HG02852 (cell line): Measurements from ENCODE around the gene SFRP5.
A peak's percentile ranks its signal among the peaks of the same experiment; 100 is the strongest.

Experiments
- ATAC-seq: cut with Tn5 transposase; IDR thresholded peaks from one replicate; pipeline ENCODE4 v1.9.1; 2021; ENCODE audit warnings: mild to moderate bottlenecking, moderate library complexity; ENCODE audit not compliant: unreplicated experiment

Gene SFRP5, protein sequence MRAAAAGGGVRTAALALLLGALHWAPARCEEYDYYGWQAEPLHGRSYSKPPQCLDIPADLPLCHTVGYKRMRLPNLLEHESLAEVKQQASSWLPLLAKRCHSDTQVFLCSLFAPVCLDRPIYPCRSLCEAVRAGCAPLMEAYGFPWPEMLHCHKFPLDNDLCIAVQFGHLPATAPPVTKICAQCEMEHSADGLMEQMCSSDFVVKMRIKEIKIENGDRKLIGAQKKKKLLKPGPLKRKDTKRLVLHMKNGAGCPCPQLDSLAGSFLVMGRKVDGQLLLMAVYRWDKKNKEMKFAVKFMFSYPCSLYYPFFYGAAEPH

GRCh38 chr10:97771913-97772823 lies at the start of gene SFRP5:
TSS of gene SFRP5 (minus strand) at chr10:97771999. CDS start at chr10:97771833, 166 bp downstream.
- ATAC-seq = no peak

DNA sequence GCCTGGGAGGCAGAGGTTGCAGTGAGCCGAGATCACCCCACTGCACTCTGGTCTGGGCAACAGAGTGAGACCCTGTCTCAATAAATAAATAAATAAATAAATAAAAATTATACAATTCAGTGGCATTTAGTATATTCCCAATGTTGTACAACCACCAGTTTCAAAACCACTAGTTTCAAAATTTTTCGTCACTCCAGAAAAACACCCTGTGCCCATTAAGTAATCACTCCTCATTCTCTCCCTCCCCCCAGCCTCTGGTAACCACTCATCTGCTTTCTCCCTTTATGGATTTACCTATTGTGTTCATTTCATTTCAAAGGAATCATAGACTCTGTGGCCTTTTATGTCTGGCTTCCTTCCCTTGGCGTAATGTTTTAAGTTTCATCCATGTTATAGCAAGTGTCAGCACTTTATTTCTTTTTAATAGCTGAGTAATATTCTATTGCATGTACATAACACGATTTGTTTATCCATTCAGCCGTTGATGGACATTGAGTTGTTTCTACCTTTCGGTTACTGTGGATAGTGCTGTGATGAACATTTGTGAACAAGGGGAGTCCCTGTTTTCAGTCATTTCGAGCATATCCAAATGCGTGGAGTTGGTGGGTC lies 48.4 kb upstream of the SFRP5 start:
- no peak for ATAC-seq

DNA sequence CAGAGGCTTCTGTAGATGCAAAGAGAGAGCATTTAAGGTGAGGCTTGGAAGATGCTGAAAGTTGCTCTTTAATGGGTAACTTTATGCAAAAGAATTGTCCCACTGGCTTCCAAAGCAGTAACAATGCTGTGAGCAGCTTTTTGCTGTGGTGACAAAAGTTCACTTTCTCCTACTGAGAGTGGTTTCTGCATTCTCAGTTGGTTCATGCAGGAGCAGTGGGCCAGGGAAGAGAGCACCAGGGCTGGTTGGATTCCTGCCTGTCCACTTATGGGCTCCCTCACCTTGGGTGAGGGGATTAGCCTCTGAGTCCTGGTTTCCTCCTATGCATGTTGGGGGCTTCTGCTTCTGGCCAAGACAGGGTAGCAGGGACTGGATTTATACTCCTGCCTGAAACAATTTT lies 46.8 kb upstream of the SFRP5 start:
- no peak for ATAC-seq

- ATAC-seq = no peak
Measured at GRCh38 chr10:97816609-97817008, 44.8 kb upstream of the SFRP5 start.

DNA sequence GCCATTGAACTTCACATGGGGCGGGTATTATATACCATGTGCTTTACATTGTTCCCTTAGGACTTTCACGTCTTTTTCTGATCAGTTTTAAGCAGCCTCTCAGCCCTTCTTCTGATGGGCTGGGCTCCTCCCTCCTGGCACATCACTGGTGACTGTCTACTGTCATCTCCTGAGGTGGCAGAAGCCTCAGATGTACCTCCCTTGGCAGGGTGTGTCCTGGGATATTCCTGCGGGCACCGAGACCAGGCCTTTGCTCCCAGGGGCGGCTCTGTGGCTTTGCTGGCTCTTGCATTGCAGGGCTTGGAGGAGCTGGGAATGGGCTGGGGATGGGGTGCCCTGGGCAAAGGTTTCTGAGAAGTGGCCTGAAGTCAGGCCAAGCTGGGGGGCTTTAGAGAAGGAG lies 43.2 kb upstream of the SFRP5 start:
- ATAC-seq = no peak

DNA sequence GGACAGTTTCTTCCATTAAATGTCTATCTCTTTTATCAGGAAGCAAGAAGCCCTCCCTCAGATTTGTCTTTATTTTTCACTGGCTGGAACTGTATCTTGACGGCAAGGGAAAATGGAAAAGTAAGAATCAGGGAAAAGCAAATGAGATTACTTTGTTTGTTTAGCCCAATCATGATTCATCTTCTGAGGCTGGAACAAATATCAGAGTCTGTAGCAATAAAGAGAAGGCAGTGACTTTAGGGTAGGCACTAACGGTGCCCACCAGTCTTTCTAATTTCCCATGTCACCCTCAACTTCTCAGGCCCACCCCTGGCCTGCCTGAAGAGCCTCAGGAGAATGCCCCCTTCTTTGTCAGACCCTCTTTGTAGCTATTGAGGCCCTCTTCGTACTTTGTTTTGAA lies 41.5 kb upstream of the SFRP5 start:
- no peak for ATAC-seq

DNA sequence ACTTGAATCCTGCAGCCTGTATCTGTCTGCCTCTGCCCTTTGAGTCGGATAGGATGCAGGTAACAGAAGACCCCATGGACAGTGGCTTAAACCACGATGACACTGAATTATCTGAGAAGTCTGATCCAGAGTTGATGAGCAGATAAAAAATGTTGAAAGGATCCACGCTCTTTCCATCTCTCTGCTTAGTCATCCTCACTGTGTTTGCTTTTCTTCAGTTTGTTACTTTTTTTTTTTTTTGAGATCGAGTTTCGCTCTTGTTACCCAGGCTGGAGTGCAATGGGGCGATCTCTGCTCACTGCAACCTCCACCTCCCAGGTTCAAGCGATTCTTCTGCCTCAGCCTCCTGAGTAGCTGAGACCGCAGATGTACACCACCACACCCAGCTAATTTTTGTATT lies 40.9 kb upstream of the SFRP5 start:
- ATAC-seq = no peak

DNA sequence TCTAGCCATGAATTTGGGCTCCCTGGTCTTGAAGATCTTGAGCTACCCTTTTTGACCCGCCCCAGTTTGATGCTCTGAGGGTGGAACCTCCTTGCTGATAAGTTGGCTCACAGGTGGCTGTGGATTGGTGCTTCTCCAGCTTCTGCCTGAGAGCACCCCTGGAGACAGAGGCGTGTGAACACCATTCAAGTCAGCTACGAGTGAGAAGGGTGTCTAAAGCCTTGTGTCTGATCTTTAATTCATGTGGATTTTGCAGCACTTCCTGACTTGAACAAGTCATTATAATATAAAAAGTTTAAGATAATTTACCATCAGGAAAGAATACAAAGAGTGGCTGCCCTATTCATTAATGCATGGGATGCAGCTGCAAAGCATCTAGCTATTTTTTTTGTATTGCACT lies 40.2 kb upstream of the SFRP5 start:
- no peak for ATAC-seq

- ATAC-seq = no peak
Measured at GRCh38 chr10:97810446-97810845, 38.6 kb upstream of the SFRP5 start.

- no peak for ATAC-seq
Measured at GRCh38 chr10:97805949-97806348, 34.1 kb upstream of the SFRP5 start.

- no peak for ATAC-seq
Measured at GRCh38 chr10:97805096-97805884, 33.5 kb upstream of the SFRP5 start.

GRCh38 chr10:97801422-97801821 lies 29.6 kb upstream of the SFRP5 start:
- ATAC-seq = no peak

- ATAC-seq = no peak
Measured at GRCh38 chr10:97800474-97800873, 28.7 kb upstream of the SFRP5 start.

DNA sequence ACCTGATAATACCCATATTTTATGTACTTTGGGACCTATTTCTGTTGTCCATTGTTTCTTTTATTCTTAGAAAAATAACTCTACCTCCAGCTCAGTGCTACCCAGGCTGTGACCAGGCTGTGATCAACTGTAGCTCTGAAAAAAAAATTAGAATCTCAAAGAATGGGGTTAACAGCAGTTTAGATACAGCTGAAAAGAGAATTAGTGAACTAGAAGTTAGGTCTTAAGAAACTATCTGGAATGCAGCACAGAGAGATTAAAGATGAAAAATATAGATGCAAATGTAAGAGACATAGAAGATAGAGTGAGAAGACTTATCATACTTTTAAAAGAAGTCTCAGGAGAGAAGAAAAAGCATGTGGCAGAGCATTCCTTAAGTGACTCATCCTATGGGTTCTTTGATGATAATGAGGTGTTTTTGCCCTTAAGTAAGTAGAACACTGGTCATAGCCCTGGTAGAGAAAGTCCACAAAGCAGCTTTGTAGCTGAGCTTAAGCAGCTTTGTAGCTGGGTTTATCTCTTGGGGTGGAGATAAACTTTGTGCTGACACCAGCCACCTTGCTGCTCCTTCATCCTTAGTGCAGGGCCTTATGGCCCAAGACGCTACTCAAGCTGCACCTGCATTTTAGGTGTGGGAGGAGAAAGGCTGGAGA lies 27.3 kb upstream of the SFRP5 start:
- no peak for ATAC-seq

GRCh38 chr10:97796651-97797050 lies 24.9 kb upstream of the SFRP5 start:
- ATAC-seq = no peak

DNA sequence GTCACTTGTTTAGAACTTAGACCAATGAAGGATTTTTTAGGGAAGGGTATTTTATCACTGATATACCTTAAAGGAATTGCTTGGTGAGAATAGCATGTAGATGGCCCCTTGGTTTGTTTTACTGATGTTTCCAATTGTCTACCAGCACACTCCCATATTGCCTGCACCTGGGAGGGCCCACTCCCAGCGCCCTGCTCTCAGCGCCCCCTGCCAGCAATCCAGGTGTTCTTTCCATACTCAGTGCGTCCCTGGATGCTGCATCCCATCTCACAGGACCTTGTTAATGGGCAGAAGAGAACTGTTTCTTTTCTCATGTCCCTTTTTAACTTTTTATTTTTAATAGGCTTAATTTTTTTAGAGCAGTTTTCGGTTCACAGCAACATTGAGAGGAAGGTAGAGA lies 24.1 kb upstream of the SFRP5 start:
- no peak for ATAC-seq

GRCh38 chr10:97791824-97792721 lies 20.3 kb upstream of the SFRP5 start:
- ATAC-seq = peak; percentile 62

DNA sequence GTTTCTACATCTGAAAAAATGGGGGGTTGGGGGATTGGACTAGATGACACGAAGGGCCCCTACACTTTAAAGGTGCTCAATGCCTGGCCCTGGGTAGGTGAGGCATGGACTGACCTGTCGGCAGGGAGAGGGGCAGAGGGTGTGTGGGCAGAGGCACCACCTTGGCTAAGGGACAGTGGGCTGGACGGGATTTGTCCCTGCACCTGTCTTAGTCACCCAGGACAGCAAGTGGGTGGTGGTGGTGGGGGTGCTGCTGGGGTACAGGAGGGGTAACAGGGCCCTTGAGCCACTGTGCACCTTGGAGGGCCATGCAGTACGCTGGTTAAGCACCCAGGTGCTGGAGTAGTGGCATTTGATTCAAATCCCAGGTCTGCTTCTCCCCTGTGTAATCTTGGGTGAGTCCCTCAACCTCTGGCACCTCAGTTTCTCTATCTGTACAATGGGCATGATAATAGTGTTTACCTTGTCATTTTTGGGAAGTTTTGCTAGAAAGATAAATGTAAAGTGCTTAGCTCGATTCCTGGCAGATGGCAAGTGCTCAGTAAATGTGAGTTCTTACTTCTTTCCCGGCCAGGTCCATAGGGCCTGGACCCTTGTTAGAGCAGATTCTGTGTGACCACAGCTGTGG lies 18.1 kb upstream of the SFRP5 start:
- ATAC-seq = no peak
